GM20431 (cell line): ENCODE data around the gene FTO.

Source experiments
- in situ Hi-C: fragments of 300-500 bp; cut with MseI, MboI; formaldehyde crosslinking; loops from one replicate; pipeline ENCODE4 v1.15.0; 2020; ENCODE audit warnings: low sequenced_read_pairs; ENCODE audit not compliant: unreplicated experiment

Gene FTO

DNA sequence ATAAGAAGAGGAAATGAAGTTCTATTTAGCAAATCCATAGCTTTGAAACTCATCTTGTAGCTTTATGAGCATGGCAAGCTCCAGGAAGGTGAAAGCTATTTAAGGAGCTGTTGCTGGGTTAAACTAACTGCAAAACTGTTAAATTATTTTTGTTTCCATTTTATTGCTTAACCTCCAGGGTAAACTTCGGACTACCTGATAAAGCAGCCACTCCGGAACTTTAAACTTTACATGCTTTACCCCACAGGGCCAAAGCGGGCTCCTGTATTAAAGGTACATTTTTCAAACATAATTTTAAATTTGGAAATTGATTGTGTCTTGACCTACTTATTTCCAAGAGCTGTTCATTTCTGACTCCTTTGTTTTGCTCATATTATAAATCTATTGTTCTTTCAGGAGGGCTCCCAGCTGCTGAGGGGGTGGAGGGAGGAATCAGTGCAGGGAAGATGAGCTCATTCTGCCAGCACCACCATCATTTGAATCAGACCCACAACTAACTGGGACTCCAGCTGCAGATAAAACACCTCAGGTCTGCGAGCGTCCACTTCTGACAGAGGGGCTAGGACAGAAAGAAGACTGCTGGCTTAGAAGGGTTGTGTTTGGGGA, 424.8 kb downstream of the FTO start:
- in situ Hi-C loops = no loop called here

DNA sequence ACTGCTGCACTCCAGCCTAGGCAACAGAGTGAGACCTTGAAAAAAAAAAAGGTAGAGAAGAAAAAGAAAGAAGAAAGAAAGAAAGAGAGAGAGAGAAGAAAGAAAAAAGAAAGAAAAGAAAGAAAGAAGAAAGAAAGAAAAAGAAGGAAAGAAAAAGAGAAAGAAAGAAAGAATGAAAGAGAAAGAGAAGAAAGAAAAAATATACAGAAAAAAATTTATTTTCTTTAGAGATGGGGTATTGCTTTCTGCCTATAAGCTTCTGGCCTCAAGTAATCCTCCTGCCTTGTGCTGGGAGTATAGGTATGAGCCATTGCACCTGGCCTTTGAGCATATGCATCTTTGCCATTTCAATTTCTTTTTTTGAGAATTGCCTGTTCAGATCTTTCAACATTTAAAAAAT, 425.9 kb downstream of the FTO start:
- in situ Hi-C loops = no loop called here

DNA sequence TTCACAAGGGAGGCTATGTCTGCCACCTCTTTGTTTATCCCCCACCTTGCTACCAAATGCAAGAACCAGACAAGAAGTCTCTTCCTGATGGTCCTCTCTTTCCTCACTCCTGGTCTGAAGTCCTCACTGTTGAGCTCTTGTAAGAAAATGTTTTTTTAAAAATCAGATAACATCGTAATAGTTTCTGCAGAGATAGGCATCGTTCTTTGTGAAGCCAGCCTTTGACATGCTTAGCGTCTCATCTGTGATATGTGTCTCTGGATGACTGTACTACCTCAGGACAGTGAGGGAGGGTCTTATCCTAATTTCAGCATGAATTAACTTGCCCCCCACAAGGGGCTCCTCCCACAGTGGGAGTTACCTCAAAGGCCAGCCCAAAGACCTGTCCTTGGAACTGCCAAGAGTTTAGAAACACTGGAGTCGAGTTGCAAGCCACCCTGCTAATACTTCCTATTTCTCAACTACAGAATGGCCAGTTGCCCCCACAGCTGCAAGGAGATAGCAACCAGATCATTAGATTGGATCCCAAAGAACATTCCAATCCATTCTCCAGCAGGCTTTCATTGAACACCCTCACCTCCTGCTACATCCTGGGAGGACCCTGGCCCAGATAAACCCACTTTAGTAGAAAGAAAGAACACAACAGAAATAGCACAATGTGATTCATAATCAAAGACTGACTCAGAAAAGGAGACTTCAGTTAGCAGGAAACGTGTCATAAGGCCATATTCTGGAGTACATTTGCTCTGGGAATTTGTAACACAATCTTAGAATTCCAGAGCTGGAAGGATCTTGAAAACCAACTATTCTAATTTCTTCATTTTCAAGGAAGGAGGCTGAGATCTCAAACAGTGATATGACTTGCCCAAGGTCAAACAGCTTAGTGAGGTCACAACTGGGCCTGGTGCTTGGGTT, 431.7 kb downstream of the FTO start:
- in situ Hi-C loops = no loop called here

DNA sequence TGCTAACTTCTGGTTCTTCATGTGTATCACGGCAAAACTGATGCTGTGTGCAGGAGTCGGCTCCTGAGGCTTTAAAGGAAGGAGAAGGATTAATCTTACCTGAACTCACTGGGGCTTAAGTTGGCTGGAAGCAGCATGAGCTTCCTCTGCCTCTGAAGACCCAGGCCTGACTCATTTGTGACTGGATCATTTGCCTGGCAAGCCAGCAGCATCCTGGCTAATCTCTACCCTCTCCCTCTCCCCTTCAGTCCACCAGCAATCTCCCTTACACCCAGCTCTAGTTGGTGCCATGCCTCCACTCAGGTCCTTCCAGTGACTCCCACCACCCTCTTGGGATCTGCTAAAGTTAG, 432.3 kb downstream of the FTO start:
- in situ Hi-C loops = no loop called here

DNA sequence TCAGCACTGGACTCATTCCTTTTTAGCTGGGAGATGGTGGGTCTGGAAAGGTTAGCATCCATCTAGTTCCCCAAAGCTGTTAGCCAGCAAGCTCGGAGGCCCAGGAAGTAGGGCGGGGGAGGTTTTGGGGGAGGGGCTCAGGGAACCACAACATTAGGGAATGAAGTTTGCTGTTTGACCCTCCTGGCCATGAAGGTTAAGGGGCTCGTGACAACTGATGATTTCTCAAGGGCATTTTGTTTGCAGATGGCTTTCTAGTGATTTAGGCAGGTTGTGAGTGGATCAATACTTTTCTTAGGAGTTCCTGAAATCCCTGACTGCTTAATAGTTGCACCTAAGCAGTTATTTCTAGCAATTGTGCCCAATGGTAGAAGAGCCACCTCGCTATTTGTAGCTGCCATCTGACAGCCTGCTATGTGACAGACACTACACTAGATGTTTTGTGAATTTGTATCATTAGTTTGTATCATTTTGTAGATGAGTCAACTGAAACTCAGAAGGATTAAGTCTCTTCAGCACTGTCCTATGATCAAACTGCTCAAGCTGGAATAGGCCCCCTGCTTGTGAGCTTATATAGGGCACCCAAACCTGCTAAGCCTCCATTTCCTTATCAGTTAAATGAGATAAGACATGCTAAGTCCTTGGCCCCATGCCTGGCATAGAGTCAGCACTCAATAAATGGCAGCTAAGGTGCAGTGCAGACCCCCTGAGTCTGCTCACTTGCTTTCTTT, 436.3 kb downstream of the FTO start:
- in situ Hi-C loops = no loop called here

DNA sequence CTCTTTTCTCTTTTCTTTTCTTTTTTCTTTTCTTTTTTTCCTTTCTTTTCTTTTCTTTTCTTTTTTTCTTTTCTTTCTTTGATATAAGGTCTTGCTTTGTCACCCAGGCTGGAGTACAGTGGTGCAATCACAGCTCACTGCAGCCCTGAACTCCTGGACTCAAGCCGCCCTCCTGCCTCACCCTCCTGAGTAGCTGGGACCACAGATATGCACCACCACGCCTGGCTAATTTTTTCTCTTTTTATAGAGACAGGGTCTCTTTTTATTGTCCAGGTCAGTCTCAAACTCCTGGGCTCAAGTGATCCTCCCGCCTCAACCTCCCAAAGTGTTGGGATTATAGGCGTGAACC, 436.8 kb downstream of the FTO start:
- in situ Hi-C loops = no loop called here

DNA sequence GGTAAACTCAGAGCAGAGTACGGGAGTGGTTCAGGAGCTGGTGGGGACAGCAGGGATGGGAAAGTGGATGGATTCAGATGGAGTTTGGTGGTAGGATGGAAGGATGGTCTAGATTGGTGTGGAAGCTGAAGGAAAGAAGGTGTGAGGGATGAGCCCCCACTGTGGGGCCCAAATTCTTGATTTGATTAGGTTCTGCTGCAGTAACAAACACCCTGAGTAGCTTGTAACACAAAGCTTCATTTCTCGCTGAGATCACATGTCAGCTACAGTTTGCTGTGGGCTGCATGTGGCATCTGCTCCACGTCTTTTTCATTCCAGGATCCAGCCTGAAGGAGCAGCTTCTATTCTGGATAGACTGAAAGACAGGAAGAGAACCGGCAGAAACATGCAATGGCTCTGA, 438.8 kb downstream of the FTO start:
- in situ Hi-C loops = no loop called here

DNA sequence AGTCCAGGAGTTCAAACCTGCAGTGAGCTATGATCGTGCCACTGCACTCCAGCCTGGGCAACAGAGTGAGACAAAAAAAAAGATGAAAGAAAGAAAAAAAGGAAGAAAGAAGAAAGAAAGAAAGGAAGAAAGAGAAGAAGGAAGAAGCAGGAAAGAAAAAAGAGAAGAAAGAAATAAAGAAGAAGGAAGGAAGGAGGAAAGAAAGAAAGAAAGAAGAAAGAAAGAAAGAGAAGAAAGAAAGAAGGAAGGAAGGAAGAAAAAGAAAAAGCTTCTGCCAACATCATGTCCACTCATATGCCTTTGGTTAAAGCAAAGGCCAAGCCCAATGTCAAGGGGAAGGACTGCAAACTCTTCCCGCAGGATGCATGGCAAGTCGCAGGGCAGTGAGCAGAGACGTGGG, 439.5 kb downstream of the FTO start:
- in situ Hi-C loops = no loop called here

DNA sequence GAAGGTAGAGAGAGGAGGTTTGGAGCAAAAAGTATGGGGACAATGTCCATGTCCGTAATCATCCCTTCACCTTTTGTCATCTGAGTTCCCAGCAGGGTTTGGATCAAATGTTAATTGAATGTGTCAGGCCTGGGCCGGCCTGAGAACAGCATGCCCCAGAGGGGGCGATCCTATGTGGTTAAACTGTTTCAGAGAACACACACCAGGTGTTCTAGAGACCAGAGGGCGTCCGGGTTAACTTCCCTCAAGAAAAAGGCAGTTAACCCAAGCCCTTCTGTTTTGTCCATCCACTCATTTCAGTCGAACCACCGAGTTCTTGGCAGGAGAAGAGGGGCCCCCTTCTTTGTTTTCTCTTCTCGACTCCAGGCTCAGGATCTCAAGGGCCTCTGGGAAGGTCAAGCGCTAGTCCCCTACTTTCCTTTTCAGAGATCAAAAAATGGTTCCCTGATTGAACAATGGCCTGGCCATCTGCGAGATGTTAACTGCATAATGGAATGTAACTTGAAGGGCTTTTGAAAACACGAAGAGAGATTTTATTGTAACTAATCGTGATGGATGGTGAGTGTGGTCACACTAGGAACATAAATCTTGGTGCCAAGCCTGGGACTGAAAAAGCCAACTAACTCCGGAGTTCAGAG, 440.1 kb downstream of the FTO start:
- in situ Hi-C loops = no loop called here

DNA sequence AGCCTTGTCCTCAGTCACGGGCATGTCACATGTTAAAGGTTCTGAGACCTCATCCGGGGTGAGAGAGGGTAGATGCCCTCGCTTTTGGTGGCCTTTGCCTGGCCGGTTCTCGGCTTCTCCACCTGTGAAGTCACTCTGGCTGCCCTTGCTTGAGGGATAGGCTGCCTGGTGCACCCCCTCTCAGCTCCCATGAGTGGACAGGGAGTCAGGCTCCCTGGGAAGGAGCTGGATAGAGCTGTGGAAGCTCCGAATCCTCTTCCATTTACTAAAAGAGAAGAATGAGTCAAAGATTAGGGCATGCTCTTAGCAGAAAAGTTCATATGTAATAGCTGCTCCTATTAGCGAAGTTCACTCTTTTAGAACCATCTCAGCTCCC, 440.6 kb downstream of the FTO start:
- in situ Hi-C loops = no loop called here

DNA sequence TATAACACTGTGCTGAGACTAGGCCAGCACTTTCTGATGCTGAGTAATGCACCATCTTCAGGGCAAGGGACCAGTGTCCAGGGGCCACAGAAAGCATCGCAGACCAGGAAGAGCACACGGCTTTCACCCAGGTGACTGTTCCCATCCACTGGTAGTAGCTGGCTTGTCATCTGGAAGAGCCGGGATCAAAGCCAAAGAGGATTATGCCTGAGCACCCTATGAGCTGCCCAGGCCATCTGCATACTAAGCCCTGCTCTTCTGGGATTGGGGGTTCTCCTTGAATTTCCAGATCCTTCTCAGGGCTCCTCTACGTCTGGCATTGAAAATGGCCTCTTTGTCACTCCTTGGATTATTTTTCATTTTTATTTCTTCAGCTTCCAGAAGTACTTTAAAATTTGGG, 441.9 kb downstream of the FTO start:
- in situ Hi-C loops = no loop called here

DNA sequence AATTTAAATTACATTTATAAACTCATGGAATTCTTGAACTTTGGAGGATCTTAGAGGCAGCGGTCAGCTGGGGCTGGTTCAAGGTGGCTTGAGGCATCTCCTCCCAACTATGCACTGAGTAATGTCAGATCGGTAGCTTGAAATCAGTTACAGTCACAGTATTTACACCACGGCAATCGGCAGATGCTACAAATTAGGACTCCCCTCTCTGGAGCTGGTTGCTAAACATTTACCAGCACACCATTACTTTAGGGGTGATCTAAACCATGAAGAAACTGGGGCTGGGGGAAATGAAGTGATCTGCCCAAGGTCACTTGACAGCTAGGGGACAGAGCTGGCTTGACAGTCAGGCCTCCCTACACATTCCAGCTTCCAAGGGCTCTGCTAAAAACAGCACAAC, 445.0 kb downstream of the FTO start:
- in situ Hi-C loops = no loop called here

DNA sequence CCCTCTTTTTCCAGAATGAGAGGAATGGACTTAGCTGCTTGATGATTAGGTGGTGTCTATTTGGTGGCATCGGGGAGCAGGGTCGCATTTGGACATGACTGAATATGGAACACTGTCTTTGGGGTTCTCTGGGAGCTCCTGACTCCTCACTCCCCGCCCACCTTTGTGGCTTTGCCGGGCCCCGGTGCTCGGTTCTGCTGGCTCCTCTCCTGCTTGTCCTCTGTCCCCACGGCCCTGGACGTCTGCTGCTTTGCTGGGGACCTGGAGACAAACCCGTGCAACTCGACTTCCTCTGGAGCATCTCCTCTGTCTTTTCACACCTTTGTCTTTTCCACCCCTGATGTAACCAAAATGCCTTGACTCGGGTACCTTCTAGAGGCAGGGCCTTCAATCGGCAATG, 446.9 kb downstream of the FTO start:
- in situ Hi-C loops = no loop called here

DNA sequence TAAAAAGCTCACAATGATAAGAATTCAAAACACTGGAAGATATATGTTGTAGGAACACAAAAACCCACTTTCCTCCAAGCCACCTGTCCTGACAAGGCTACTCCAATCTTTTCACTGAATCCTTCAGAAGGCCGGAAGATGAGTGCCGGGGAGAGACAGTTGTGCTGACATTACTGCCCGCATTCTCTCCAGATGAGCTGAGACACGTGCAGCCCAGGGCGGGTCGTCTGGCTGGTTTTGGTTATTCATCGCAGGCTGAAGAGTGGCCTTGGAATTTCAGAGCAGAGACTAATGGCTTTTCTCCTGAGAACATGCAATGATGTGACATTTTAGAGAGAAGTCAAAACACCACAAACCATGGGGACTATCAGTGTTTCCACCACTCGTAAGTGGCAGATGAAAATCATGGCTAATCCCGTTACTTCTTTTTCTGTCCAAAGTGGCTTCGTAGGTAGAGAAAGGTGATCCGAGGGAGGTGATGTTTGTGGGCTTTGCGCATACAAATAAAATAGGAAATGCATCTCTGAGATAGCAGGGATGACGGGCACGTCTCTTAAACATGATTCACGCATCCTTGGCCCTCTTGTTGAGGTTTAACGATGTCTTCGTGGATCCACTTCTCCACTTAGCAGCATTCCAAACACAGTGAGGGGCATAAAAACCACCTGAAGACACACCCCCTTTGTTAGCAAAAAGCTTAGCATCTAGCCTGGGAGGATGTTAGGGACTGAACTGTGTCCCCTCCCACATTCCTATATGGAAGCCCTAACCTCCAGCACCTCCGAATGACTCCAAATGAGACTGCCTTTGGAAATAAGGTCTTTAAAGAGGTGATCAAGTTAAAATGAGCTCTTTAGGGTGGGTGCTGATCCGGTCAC, 448.6 kb downstream of the FTO start:
- in situ Hi-C loops = no loop called here

DNA sequence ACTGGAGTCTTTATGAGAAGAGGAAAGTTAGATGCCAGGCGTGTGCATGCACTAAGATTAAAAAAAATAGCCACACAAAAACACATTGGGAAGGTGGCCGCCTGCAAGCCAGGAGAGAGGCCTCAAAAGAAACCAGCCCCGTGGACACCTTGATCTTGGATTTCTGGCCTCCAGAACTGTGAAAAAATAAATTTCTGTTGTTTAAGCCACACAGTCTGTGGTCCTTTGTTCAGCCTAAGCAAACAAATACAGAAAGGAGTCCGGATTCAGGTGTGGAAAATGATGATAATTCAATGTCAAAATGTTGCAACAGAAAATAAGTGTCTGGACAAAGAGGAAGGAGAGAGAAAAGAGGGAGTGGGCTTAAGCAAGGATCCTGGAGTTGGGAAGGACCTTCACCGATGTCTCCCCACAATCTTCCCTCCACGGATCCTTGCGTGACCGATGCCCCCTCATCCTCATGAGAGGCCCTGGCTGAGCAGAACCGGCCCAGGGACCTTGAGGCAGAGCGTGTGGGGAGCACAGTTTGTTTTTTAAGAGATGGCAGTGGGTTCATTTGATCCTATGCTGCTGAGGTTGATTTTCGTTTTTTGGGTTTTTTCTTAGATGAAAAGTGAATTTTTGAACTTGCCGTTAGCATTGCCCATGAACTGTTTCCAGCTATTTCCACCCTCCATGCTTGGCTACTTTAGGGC, 449.4 kb downstream of the FTO start:
- in situ Hi-C loops = no loop called here

DNA sequence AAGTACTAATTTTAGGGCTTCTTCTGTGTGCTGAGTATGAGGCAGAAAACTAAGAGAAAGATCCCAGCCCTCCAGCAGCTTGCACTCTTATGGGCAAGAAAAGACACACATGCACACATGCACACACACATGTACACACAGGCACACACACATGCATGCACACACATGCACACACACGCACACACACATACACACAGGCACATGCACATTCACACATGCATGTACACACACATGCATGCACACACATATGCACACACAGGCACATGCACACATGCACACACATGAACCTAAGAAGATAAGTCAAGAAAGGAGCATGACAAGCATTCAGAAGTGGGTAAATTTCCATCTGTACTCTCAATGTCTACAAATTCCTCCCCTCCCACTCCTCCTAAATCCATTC, 452.4 kb downstream of the FTO start:
- in situ Hi-C loops = no loop called here

DNA sequence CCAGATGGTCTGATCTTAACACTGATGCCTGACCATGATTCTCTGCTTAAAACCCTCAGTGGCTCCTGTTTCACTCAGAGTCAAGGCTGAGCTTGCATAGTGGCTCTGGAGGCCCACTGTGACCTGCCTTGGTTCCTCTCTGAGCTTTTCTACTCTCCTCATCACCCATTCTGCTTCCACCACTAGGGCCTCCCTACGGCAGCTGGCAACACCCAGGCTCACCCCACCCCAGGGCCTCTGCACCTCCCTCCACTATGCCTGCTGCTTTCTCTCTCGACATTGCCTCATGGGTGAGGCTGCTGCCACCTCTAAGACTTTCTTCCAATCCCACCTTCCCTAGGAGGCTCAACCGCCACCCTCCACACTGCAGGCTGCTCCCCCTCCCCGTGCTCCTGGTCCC, 455.0 kb downstream of the FTO start:
- in situ Hi-C loops = no loop called here

DNA sequence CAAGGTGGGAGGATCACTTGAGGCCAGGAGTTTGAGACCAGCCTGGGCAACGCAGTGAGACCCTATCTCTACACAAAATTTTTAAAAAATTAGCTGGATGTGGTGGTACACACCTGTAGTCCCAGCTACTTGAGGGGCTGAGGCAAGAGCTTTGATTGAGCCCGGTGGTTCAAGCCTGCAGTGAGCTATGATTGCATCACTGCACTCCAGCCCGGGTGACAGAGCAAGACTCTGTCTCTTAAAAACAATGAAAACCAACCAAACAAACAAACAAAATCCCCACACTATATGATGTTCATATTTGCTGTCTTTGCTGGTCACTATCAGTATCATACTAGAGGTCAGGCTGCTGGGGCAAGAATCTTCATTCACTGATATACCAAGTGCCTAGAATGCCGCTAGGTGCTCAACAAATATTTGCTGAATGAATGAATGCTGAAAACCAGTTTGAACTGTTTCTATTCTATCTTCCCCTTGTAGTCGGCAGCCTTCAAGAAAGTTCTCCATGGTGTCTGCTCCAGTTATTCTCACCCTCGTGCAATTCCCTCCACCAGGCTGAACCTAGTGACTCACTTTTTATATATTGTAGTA, 455.6 kb downstream of the FTO start:
- in situ Hi-C loops = no loop called here

DNA sequence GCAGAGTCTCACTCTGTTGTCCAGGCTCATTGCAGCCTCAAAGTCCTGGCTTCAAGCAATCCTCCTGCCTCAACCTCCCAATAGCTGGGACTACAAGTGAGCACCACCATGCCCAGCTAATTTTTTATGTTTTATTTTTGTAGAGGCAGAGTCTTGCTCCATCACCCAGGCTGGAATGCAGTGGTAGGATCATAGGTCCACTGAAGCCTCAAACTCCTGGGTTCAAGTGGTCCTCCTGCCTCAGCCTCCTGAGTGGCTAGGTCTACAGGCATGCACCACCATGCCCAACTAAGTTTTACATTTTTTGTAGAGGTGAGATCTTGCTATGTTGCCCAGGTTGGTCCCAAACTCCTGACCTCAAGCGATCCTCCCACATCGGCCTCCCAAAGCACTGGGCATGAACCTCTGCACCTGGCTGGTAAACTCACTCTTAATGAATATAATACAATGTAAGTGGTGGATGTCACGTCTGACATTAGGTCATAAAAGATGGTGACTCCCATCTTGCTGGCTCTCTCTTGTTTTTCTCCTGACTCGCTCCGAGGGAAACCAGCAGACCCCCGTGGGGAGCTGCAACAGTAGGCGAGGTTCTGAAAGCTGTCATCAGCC, 456.4 kb downstream of the FTO start:
- in situ Hi-C loops = no loop called here
